NCI-H345 treated with DMSO at 0.1 percent for 48 hours (cell line): ENCODE data around the gene CDK2AP2.
"Not testable (repeated sequence)": the region's sequence is repeated elsewhere in the genome, so short reads cannot be mapped to it uniquely, and the experiment has no call there.

Experiments
- DNase-seq: peaks from one replicate; lab custom pipeline; 2025; ENCODE audit not compliant: unreplicated experiment; lab: John Stamatoyannopoulos, UW

CDK2AP2 gene, protein sequence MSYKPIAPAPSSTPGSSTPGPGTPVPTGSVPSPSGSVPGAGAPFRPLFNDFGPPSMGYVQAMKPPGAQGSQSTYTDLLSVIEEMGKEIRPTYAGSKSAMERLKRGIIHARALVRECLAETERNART

DNA sequence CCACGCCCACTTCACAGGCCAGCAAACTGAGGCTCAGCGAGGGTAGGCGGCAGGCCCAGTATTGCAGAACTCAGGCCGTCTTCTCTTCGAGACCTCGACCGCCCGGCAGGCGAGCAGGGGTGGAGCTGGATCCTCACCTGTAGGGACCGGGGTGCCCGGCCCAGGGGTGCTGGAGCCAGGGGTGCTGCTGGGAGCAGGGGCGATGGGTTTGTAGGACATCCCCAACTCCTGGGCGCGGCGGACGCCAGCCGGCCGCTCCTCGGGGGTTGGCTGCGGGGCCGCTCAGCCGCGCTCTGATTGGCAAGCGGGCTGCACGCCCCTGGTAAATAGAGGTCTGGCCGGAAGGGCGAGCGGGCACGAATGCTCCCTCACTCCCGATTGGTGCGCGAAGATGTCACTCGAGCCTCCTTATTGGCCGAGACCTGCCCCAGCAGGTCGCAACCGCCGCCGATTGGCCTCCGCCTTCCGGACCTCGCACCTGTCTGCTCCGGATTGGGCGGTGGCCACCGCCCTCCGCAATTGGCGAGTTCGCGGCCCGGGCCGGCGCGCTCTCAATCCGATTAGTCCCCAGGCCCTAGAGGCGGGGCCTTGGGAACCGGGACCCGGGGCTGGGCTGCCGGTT is at the start of gene CDK2AP2:
TSS of gene CDK2AP2 (minus strand) at position 299 of the 622 bp plus-strand sequence. CDS start at position 219, 80 bp downstream.
- peak; percentile 98 for DNase-seq

DNA sequence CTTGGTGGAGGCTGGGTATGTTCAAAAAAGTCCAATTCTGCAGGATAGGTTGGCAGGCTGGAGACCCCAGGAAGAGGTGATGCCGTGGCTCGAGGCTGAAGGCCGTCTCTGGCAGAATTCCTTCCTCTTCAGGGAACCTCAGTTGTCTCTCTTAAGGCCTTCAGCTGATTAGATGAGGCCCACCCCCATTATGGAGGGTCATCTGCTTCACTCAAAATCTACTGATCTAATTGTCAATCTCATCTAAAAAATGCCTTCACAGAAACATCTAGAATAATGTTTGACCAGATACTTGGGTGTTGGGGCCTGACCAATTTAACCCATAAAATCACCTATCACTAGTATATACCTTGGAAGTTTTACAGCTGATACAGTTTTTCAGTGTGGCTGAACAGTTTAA is 48.3 kb upstream of the CDK2AP2 start:
- no peak for DNase-seq

DNA sequence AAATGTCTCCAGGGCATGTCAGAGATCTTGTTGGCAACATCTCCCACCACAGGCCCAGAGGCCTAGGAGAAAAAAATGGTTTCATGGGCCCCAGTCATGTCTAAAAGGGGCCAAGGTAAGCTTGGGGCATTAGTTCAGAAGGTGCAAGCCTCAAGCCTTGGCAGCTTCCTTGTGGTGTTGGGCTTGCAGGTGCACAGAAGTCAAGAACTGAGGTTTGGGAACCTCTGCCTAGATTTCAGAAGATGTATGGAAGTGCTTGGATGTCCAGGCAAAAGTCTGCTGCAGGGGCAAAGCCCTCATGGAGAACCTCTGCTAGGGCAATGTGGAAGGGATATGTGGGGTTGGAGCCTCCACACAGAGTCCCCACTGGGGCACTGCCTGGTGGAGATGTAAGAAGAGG is 43.7 kb upstream of the CDK2AP2 start:
- not testable (repeated sequence) for DNase-seq

DNA sequence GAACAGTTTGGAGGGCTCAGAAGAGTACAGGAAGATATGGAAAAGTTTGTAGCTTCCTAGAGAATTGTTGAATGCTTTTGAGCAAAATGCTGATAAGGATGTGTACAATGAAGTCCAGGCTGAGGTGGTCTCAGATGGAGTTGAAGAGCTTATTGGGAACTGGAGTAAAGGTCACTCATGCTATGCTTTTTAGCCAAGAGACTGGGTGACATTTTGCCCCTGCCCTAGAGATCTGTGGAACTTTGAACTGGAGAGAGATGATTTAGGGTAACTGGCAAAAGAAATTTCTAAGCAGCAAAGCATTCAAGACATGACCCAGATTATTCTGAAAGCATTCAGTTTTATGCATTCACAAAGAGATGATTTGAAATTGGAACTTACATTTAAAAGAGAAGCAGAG is 43.2 kb upstream of the CDK2AP2 start:
- no peak for DNase-seq

DNA sequence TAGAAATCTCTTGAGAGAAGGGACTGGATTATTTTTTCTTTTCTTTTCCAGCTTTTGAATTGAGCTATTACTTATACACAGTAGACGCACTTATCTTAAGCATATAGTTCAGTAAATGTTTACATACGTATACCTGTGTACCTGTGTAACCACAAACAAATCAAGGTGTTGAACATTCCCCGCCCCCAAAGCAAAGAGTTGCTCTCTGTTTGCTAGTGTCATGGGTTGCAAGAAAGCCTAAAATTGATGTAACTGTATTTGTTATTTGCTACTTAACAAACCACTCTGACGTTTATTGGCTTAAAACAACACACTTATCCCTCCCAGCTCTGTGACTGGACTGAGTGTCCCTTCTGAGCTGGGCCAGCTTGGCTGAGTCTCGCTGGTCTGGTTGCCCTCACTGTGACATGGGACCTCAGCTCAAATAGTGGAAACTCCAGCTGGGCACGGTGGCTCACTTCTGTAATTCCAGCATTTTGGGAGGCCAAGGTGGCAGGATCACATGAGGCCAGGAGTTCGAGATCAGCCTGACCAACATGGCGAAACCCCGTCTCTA is 40.7 kb upstream of the CDK2AP2 start:
- DNase-seq, result no peak

DNA sequence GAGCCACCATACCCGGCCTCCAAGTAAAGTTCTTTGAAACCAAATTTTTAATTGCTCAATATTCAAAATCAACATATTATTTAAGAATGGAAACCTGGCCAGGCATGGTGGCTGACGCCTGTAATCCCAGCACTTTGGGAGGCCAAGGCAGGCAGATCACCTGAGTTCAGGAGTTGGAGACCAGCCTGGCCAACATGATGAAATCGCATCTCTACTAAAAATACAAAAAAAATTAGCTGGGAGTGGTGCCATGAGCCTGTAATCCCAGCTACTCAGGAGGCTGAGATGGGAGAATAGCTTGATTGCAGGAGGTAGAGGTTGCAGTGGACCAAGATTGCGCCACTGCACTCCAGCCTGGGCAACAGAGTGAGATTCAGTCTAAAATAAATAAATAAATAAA is 40.1 kb upstream of the CDK2AP2 start:
- DNase-seq, result not testable (repeated sequence)

DNA sequence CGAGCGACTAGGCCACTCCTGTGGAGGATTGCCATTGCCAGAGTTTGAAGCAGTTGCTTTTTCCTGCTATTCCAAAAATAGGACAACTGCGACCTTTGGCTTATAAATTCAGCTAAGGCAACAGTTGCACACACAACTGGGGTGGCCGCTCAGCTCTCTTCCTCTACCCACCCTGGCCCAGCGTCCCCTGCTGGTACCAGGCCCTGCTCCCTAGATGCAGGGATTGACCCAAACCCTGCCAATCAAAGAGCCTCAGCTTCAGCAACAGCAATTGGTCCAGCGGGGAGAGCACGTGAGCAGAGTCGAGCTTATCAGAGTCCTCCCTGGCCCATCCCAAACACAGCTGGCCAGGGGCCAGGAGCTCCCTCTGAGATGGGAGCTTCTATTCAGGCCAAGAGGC is 37.3 kb upstream of the CDK2AP2 start:
- DNase-seq, result no peak

DNA sequence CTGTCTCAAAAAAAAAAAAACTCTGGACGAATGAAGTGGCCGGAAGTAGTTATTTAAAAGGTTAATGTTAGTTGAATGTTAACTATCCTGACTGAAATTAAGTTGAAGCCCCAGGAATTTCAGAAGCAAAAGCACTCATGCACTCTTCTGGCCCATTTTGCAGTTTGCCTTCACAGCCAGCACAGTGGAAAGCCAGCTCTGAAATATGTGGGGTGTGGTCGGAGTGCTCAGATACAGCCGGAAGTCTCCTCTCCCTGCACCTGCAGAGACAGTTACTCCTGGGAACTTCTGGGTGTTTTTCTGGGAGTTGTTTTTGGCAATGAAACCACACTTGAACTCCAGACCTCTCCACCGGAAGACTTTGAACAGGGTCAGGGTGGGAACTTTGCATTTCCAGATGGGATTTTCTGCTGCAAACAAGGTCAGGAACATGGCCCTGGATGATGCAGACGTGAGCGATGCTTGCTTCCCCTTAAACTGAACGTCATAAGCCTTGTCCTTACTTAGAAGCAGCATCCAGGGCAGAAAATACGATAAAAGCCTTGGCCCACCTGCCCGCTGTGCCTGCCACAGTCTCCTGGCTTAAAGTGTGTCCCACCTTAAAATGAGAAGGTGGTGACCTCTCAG is 36.8 kb upstream of the CDK2AP2 start:
- DNase-seq, result no peak

DNA sequence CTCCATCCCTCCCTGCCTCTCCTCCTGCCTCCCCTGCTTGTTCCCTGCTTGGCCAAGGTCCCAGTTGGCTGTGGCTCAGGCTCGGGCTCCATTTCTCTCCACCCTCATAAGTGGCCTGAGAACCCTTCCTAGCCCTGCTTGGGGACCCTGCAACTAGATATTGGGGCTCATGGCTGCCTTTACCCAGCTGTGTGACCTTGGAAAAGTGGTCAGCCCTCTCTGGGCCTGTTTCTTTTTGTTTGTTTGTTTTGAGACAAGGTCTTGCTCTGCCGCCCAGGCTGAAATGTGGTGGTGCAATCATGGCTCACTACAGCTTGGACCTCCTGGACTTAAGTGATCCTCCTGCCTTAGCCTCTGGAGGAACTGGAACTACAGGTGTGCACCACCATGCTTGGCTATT is 35.6 kb upstream of the CDK2AP2 start:
- no peak for DNase-seq

DNA sequence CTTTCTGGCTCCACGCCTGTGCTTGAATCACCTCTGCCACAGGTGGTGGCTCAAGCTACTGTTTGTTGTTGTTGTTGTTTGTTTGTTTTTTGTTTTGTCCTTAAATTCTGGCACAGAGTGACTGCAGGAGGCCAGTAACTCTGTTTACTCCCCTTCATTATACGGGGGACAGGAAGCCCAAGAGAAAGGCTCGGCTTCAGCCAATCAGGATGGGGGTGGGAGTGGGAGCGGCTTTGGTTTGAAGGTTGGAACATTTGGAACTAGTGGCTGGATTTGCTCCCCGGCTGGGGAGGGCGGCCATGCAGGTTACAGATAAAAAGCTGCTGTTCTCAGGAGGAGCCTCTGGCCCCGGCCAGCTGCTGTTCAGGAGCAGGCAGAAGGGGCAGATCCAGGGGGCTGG is 35.0 kb upstream of the CDK2AP2 start:
- no peak for DNase-seq

DNA sequence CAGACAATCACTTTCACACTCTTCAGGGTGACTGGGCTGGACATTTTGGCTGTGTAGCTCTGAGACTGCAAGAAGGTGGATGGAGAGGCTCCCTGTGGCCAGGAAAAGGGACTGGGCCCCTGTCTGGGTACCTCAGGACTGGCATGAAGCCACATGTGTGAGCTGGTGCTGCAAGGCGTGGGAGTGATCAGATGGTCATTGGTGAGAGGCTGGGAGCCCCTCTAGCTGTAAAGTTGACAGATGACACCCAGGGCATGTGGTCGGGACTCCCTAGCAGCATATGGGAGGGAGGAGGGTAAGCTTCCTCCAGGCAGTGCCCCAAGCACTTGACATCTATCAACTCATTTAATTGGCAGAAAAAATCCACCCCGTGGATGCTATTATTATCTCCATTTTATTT is 34.2 kb upstream of the CDK2AP2 start:
- DNase-seq, result no peak

DNA sequence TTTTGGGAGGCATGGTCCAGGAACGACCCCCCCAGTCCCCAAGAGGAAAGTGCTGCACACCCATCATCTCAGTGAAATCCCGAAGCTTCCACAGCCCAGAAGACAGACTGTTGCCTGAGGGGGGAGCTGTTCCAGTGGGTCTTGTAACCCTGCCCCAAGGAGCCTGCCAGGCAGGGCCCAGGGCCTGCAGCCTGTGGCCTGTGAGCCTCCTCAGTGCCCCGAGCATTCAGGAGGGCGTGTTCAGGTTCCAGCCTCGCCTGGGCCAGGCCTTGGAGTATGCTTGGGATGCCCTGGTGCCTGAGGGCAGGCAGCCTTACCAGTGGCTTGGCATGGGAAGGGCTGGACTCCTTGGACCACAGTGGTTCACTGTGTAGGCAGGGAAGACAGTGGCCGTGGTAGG is 33.2 kb upstream of the CDK2AP2 start:
- DNase-seq, result no peak

DNA sequence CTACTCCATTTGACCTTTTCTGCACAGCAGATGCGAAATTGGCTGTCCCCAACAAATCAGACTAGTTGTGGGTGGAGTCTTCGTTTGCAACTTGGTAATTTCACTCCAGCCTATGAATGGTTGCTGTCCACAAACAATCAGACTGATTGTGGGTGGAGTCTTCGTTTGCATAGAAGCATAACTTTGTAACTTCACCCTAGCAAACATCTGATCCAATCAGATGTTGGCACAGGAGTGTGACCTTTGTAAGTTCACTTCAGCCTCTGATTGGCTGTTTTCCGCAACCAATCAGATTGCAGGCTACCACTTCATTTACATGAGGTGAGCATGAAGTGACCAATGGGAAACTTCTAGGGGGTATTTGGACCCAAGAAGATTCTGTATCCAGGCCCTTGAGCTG is 31.6 kb upstream of the CDK2AP2 start:
- DNase-seq, result no peak

DNA sequence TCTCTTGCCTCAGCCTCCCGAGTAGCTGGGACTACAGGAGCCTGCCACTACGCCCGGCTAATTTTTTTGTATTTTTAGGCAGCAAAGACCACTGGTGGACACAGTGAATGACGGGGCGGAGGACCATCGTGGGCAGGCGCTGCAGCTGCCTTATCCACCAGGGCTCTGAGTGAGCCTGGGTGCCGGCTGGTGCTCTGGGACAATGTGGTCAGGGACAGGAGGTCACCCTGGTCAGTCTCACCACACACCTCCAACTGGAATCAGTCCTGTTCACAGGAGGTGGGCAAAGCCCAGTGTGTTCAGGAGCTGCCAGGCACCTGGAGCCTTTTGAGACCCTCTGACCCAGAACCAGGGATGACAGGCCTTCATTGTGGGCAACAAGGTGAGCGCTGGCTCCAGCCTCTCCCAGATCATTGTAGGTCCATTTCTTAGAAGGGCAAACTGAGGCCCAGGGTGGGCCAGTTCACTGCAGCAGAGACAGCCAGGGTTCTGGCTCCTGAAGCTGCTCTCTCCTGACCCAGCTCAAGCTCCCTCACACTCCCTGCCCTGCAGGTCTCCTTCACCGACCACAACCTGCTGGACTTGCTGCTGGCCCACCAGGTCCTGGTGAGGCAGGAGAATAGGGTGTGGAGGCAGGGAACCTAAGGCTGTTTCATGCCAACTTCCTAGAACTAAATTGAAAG is 31.0 kb upstream of the CDK2AP2 start:
- DNase-seq, result no peak

DNA sequence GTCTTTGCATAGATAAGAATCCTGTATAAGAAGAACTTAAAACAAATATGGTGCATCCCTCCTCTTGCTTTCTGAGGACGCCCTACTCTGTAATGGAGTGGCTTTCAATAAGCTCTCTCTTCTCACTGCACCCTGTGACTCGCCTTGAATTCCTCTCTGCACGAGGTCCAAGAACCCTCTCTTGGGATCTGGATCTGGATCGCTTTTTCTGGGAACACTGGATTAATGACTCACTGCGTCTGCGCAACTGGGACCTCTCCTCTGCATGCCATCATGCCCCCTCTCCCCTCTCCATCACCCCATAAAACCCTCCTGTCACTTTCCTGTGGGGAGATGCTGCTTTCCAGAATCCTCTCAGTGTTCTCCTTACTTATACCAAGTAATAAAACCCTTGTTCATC is 30.3 kb upstream of the CDK2AP2 start:
- DNase-seq, result no peak

DNA sequence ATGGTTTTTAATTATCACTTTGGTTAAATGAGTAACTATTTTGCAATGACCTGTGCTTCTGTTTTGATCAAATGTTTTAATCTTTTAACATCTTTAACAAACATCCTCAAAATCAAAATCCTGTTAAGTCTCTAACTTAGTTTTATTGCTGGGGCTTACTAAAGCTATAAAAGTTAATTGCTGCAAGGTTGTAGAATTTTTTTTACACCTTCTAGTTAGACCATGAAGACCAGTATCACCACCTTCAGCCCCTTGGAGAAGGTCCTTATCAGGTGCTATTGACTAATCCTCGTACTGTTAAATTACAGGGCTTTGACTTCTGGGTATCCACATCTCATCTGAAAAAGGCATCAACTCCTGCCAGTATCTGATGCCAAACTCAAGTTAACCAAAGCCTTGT is 27.6 kb upstream of the CDK2AP2 start:
- no peak for DNase-seq

DNA sequence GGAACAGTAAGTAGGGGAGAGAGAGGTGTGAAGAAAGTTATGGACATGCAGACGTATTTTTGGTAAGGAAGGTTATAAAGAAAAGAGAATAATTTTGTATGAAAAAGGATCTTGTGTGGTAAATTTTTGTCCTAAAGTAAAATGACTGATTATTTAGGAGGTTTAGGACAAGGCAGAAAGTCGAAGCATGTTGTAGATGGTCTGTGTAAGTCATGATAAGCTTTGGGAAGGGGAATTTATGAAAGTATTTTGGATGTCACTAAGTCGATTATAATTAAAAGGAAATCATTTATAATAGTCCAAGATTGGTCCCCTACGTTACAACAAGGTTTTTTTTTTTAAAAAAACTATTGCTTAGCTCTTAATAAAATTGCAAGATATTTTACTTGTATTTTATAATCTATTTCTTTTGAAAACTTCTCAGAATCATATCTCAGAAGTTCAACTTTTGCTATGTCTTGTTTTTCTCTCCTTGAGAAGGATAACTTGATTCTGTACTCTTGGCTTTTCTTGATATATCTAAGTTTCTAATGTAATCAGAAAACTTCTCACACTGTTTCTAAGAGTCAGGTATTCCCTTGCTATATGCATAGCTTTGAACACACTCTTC is 26.2 kb upstream of the CDK2AP2 start:
- no peak for DNase-seq

DNA sequence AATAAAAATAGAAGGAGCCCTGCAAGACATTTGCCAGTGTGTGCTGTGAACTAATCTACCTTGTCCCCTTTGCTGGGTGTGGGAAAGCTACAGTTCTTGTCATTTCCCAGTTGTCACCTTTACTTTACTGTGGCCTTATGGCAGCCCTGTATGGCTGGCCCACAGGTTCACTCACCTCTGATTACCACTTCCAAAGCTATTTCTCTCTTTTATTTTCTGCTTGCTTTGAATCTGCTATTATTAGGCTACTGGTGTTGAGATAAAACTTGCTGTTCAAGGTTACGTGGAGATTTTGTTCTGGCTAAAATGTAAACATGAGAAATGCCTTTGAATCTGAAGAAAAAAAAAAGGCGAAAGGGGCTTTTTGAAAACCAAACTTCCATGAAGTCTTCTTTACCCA is 24.9 kb upstream of the CDK2AP2 start:
- no peak for DNase-seq

DNA sequence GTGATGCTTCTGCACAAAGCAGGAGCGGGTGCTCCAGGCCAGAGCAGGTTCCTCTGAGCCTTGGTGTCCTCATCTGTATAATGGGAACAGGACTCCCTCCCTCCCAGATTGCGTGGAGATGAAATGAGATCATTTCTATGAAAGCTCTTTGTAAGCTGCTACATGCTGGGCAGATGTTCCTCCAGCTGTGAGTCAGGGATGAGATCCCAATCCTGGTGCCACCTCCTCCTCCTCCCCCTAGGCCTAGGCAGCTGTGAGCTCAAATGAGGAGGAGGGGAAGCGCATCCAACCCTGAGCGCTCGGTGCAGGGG is 22.3 kb upstream of the CDK2AP2 start:
- no peak for DNase-seq

DNA sequence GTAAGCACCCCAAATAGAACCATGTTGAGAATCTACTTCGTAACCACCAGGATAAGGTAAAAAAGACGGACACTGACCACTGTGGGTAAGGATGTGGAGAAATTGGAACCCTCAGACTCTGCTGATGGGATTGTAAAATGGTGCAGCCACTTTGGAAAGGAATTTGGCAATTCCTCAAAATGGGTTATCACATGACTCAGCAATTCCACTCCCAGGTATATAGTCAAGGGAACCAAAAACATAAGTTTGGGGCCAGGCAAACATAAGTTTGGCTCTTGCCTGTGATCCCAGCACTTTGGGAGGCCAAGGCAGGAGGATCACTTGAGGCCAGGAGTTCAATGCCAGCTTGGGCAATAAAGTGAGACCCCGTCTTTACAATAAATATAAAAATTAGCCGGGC is 20.4 kb upstream of the CDK2AP2 start:
- no peak for DNase-seq

DNA sequence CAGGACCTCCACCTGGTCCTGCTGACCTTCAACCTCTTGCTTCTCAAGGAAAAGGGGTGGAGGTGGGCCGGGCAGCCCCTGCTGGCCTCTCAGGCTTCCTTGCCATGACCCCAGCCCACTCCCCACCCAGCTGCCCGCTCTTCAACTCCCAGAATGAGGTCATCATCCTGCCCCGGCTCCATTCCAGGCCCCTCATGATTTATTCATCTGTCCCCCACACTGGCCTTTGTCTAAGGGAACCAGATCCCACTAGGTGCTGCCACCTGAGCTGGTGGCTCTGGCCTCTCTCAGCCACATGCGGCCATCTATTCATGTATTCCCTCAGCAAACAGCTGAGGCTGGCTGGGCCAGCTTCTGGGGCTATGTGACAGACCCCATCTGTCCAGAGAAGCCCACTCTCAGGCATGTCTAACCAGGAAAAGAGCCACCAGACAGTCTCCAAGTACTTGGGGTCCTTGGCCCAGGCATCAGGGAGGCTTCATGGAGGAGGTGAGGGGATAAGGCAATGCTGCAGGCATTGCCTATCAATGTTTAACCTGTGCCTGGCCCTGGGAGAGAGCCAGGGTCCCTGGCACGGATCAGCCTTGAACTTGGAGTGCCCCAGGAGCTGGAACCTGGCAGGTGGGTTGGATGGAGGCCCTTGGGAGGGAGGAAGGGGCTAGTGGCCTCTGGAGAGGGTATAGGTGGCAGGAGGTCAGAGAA is 17.5 kb upstream of the CDK2AP2 start:
- no peak for DNase-seq
